PC-9 (cell line): ENCODE data around the gene SPON1.
"Not testable (repeated sequence)": the region's sequence is repeated elsewhere in the genome, so short reads cannot be mapped to it uniquely, and the experiment has no call there.

Source experiments
- CTCF ChIP-seq: fragments of 200-600 bp; sonication (generic); conservative IDR thresholded peaks from 2 replicates; pipeline ENCODE4 v1.6.1; 2017; ENCODE audit warnings: mixed run types, antibody characterized with exemption, mild to moderate bottlenecking, moderate library complexity
- EZH2 ChIP-seq: fragments of 200-600 bp; sonication (generic); IDR thresholded peaks from 2 replicates; pipeline ENCODE4 v1.8.0; 2017; ENCODE audit warnings: antibody characterized with exemption, low read depth

- TF ChIP-seq CTCF, EZH2: not testable (repeated sequence)
Observed at GRCh38 chr11:14035526-14035925, 73.0 kb downstream of the SPON1 start.
